OCI-LY3 (cell line): ENCODE results near the gene SH2D1A.

Source experiments
- CTCF ChIP-seq: fragments of 200-600, 300-600 bp; sonication (generic); IDR thresholded peaks from 2 replicates; pipeline ENCODE4 v1.5.1; 2014; ENCODE audit warnings: antibody characterized with exemption, low read length, low read depth
- EZH2phosphoT487 ChIP-seq: fragments of 200-600 bp; shearing (Covaris generic); IDR thresholded peaks from 2 replicates; pipeline ENCODE4 v1.6.1; 2018; ENCODE audit warnings: antibody characterized with exemption, mixed run types, low read depth

DNA sequence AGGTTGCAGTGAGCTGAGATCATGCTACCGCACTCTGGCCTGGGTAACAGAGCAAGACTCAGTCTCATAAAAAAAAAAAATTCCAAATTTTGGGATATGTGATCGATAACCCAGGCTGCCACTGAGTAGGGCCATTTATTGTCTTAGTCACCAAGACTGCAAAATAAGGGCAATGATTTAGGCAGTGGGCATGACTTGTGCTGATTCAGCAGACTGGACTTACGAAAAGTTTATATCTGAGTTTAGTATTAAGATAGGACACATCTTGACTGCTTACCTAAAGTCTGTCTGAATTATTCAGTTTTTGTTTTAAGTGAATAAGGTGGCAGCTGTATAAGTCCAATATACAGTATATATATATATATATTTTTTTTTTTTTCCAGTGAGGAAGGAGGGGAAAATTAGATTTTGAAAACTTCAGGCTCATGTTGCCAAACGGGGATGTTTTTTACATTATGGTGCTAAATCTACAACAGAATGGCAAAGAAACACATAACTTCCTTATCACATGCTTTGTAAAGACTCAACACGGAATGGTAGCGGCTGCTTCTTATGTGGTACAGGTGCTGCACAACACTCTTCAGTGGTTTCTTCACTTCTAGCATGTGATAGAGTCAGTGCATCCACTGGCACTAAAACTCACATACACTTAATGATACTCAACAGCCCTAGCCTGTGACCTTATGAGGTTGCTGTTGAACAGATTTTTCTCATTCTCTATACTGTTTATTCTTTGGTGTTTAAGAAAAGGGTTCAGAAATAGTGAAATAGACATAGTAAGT is 7.4 kb upstream of the SH2D1A start:
- TF ChIP-seq CTCF (no peak), EZH2phosphoT487 (no peak)
